GM21515 (cell line): ENCODE data around the gene PCK2.
"Not testable (repeated sequence)": the region's sequence is repeated elsewhere in the genome, so short reads cannot be mapped to it uniquely, and the experiment has no call there.

Source experiments
- ATAC-seq: cut with Tn5 transposase; IDR thresholded peaks from one replicate; pipeline ENCODE4 v1.9.1; 2021; ENCODE audit not compliant: unreplicated experiment

The PCK2 gene

GRCh38 chr14:24093207-24093900 lies 757 bp upstream of the PCK2 start:
- no peak for ATAC-seq

GRCh38 chr14:24094841-24095270 lies 745 bp downstream of the PCK2 start:
- no peak for ATAC-seq

GRCh38 chr14:24095271-24096068 lies 1.4 kb downstream of the PCK2 start:
- ATAC-seq: peak; percentile 60

- ATAC-seq: no peak
Measured at GRCh38 chr14:24096545-24097181, 2.6 kb downstream of the PCK2 start.

GRCh38 chr14:24098229-24098926 lies 4.3 kb downstream of the PCK2 start:
- ATAC-seq: no peak

GRCh38 chr14:24098927-24099813 lies 5.1 kb downstream of the PCK2 start:
- ATAC-seq: no peak

GRCh38 chr14:24100197-24100981 lies 6.3 kb downstream of the PCK2 start:
- no peak for ATAC-seq

- no peak for ATAC-seq
Measured at GRCh38 chr14:24100982-24101494, 6.9 kb downstream of the PCK2 start.

GRCh38 chr14:24102357-24103048 lies 8.4 kb downstream of the PCK2 start:
- no peak for ATAC-seq

- ATAC-seq: no peak
Measured at GRCh38 chr14:24103451-24103850, 9.3 kb downstream of the PCK2 start.

GRCh38 chr14:24105609-24106239 lies 11.6 kb downstream of the PCK2 start:
- not testable (repeated sequence) for ATAC-seq

GRCh38 chr14:24106672-24107271 lies 12.7 kb downstream of the PCK2 start:
- ATAC-seq: no peak

- peak; percentile 27 for ATAC-seq
Measured at GRCh38 chr14:24108336-24108874, 14.3 kb downstream of the PCK2 start.

- no peak for ATAC-seq
Measured at GRCh38 chr14:24110060-24110459, 15.9 kb downstream of the PCK2 start.

GRCh38 chr14:24110523-24110922 lies 16.4 kb downstream of the PCK2 start:
- ATAC-seq: no peak

GRCh38 chr14:24113379-24113800 lies 19.3 kb downstream of the PCK2 start:
- ATAC-seq: no peak

- ATAC-seq: peak; percentile 30
Measured at GRCh38 chr14:24113801-24114531, 19.9 kb downstream of the PCK2 start.
